IPS-18a (cell line): Measurements from ENCODE around the gene KLHL10.
A peak's percentile ranks its signal among the peaks of the same experiment; 100 is the strongest.
"Not testable (repeated sequence)": the region's sequence is repeated elsewhere in the genome, so short reads cannot be mapped to it uniquely, and the experiment has no call there.

Source experiments
- H3K27ac ChIP-seq: one replicate; pipeline ENCODE4 v1.5.1; 2013; ENCODE audit warnings: low read length
- H3K27me3 ChIP-seq: one replicate; pipeline ENCODE4 v1.6.1; 2013; ENCODE audit warnings: mild to moderate bottlenecking, low read length; ENCODE audit not compliant: control insufficient read depth, insufficient read depth
- H3K36me3 ChIP-seq: one replicate; pipeline ENCODE4 v1.6.1; 2013; ENCODE audit warnings: low read depth, low read length; ENCODE audit not compliant: control insufficient read depth
- H3K4me1 ChIP-seq: one replicate; pipeline ENCODE4 v1.6.1; 2013; ENCODE audit warnings: low read depth, low read length; ENCODE audit not compliant: control insufficient read depth
- H3K4me3 ChIP-seq: one replicate; pipeline ENCODE4 v1.5.1; 2013; ENCODE audit warnings: low read length
- H3K9ac ChIP-seq: one replicate; pipeline ENCODE4 v1.6.1; 2013; ENCODE audit warnings: mild to moderate bottlenecking, low read length, moderate library complexity
- H3K9me3 ChIP-seq: one replicate; pipeline ENCODE4 v1.6.1; 2013; ENCODE audit warnings: low read depth, low read length; ENCODE audit not compliant: control insufficient read depth

KLHL10 gene

GRCh38 chr17:41818024-41818423 lies 19.6 kb upstream of the KLHL10 start:
- no peak overlapping the region for H3K27ac ChIP-seq
- peaks cover 10% of the 10 kb centered on the region for H3K4me1 ChIP-seq
- H3K4me3 ChIP-seq: no peak overlapping the region
- H3K27me3 ChIP-seq: no peaks in the 10 kb centered on the region
- peaks cover 9% of the 10 kb centered on the region for H3K36me3 ChIP-seq
- no peaks in the 10 kb centered on the region for H3K9me3 ChIP-seq
- no peak overlapping the region for H3K9ac ChIP-seq

- Histone ChIP-seq H3K4me1 (peaks cover 10% of the 10 kb centered on the region), H3K27me3 (no peaks in the 10 kb centered on the region), H3K9me3 (no peaks in the 10 kb centered on the region), H3K4me3 (no peak overlapping the region), H3K27ac (no peak overlapping the region), H3K36me3 (peaks cover 20% of the 10 kb centered on the region), H3K9ac (no peak overlapping the region)
These were observed 15.8 kb upstream of the KLHL10 start for GRCh38 chr17:41821776-41822175.

GRCh38 chr17:41822216-41823140 lies 15.1 kb upstream of the KLHL10 start:
- Histone ChIP-seq H3K4me1 (peaks cover 10% of the 10 kb centered on the region), H3K4me3 (no peak overlapping the region), H3K9ac (no peak overlapping the region), H3K36me3 (peaks cover 23% of the 10 kb centered on the region), H3K9me3 (no peaks in the 10 kb centered on the region), H3K27me3 (no peaks in the 10 kb centered on the region), H3K27ac (no peak overlapping the region)

GRCh38 chr17:41823141-41823524 lies 14.5 kb upstream of the KLHL10 start:
- Histone ChIP-seq H3K9ac (no peak overlapping the region), H3K27me3 (no peaks in the 10 kb centered on the region), H3K27ac (no peak overlapping the region), H3K4me1 (peaks cover 10% of the 10 kb centered on the region), H3K4me3 (no peak overlapping the region), H3K36me3 (peaks cover 29% of the 10 kb centered on the region), H3K9me3 (no peaks in the 10 kb centered on the region)

- no peak overlapping the region for H3K27ac ChIP-seq
- peaks cover 10% of the 10 kb centered on the region for H3K4me1 ChIP-seq
- no peak overlapping the region for H3K4me3 ChIP-seq
- no peaks in the 10 kb centered on the region for H3K27me3 ChIP-seq
- H3K9ac ChIP-seq: no peak overlapping the region
- no peaks in the 10 kb centered on the region for H3K9me3 ChIP-seq
- peaks cover 29% of the 10 kb centered on the region for H3K36me3 ChIP-seq
These were observed 14.0 kb upstream of the KLHL10 start for GRCh38 chr17:41823580-41823979.

- H3K27ac ChIP-seq: no peak overlapping the region
- no peak overlapping the region for H3K9ac ChIP-seq
- H3K36me3 ChIP-seq: peaks cover 34% of the 10 kb centered on the region
- H3K9me3 ChIP-seq: no peaks in the 10 kb centered on the region
- H3K4me1 ChIP-seq: peaks cover 7% of the 10 kb centered on the region
- H3K27me3 ChIP-seq: no peaks in the 10 kb centered on the region
- H3K4me3 ChIP-seq: no peak overlapping the region
These were observed 13.5 kb upstream of the KLHL10 start for GRCh38 chr17:41824086-41824485.

- Histone ChIP-seq H3K4me3 (no peak overlapping the region), H3K4me1 (no peaks in the 10 kb centered on the region), H3K9ac (no peak overlapping the region), H3K27me3 (no peaks in the 10 kb centered on the region), H3K36me3 (peaks cover 41% of the 10 kb centered on the region), H3K27ac (no peak overlapping the region), H3K9me3 (no peaks in the 10 kb centered on the region)
These were observed 12.3 kb upstream of the KLHL10 start for GRCh38 chr17:41825175-41825845.

- H3K36me3 ChIP-seq: peaks cover 57% of the 10 kb centered on the region
- not testable (repeated sequence) for H3K9ac ChIP-seq, H3K27ac ChIP-seq, H3K9me3 ChIP-seq, H3K27me3 ChIP-seq, H3K4me1 ChIP-seq, H3K4me3 ChIP-seq
These were observed 7.7 kb upstream of the KLHL10 start for GRCh38 chr17:41829961-41830360.

- Histone ChIP-seq H3K4me1 (peaks cover 5% of the 10 kb centered on the region), H3K9me3 (no peaks in the 10 kb centered on the region), H3K9ac (peak overlapping the region; percentile 69), H3K27me3 (peaks cover 7% of the 10 kb centered on the region), H3K27ac (no peak overlapping the region), H3K4me3 (peak overlapping the region; percentile 79), H3K36me3 (peaks cover 25% of the 10 kb centered on the region)
These were observed 2.3 kb upstream of the KLHL10 start for GRCh38 chr17:41835214-41835799.

GRCh38 chr17:41835800-41836549 lies 1.6 kb upstream of the KLHL10 start, which contains the start of gene NT5C3B:
TSS of gene NT5C3B (minus strand) at chr17:41836232. CDS start at chr17:41836193, 39 bp downstream.
- peak within 1 kb of the TSS; percentile 79 for H3K4me3 ChIP-seq
- H3K27me3 ChIP-seq: peaks cover 7% of the 10 kb centered on the region
- H3K4me1 ChIP-seq: peaks cover 5% of the 10 kb centered on the region
- peak within 1 kb of the TSS; percentile 69 for H3K9ac ChIP-seq
- peaks cover 19% of the 10 kb centered on the region for H3K36me3 ChIP-seq
- H3K9me3 ChIP-seq: no peaks in the 10 kb centered on the region
- no peak within 1 kb of the TSS for H3K27ac ChIP-seq
